ENCODE results near the gene TESMIN.

DNA sequence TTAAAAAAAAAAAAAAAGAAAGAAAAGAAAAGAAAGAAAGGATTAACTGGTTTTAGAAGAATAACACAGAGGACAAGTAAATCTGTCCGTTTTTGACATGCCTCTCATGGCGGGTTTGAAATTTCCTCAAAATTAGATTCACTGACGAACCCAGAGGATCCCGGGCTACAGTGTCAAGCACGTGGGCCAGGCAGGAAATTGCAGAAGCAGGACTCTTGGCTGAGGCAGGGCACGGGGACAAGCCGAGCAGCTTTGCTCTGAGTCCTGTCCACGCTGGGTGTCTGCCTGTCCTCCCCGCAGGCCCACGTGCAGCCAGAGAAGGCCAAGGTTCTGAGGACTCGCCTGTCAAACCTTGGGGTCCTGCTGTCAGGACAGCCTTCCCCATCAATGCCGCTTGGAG, 42.3 kb downstream of the TESMIN start:
- TF ChIP-seq CTCF (IDR thresholded peaks at IDR 0.05 in 2 of 3, conservative IDR thresholded peaks at IDR 0.05 in 1 of 3; ENCODE audit: borderline replicate concordance in 1 of 3, insufficient read depth in 1 of 3, low read depth in 2 of 3, low read length in 2 of 3), result no peak
- no peak for TF ChIP-seq EZH2 (IDR thresholded peaks at IDR 0.05)
- no peak for TF ChIP-seq YY1 (IDR thresholded peaks at IDR 0.05; ENCODE audit: extremely low read depth, insufficient replicate concordance, low read depth, low read length)
- no peak for TF ChIP-seq REST (IDR thresholded peaks at IDR 0.05; ENCODE audit: low read depth)
- no peak for TF ChIP-seq ZNF274 (IDR thresholded peaks at IDR 0.05; ENCODE audit: low read depth, low read length)
- no peak for TF ChIP-seq FOSL1 (IDR thresholded peaks at IDR 0.05; ENCODE audit: low read depth)
- TF ChIP-seq EGR1 (IDR thresholded peaks at IDR 0.05; ENCODE audit: low read depth), result no peak
- TF ChIP-seq MAX (IDR thresholded peaks at IDR 0.05), result no peak
- TF ChIP-seq POLR2A (IDR thresholded peaks at IDR 0.05; ENCODE audit: borderline replicate concordance, extremely low read depth, insufficient read depth, insufficient read length), result no peak
- TF ChIP-seq EZH2phosphoT487 (IDR thresholded peaks at IDR 0.05; ENCODE audit: borderline replicate concordance), result no peak
- TF ChIP-seq SP1 (IDR thresholded peaks at IDR 0.05; ENCODE audit: low read depth), result no peak
